ENCODE data around the gene DTYMK.

GRCh38 chr2:241677392-241677791, 9.2 kb downstream of the DTYMK start:
- TF ChIP-seq CTCF (IDR thresholded peaks at IDR 0.05) (no peak), POLR2A (IDR thresholded peaks at IDR 0.05) (no peak)

Data from testis (tissue), 2 donors.